ENCODE data around the gene DNAH2.

- no peak for TF ChIP-seq CTCF (conservative IDR thresholded peaks at IDR 0.05; ENCODE audit: low read length)
- TF ChIP-seq EZH2phosphoT487 (IDR thresholded peaks at IDR 0.05; ENCODE audit: borderline replicate concordance), result no peak
Observed at GRCh38 chr17:7816926-7817642, 99.5 kb downstream of the DNAH2 start.
